Adrenal gland (tissue), 5 donors: Measurements from ENCODE around the gene HMOX2.

ENCODE experiments used
- CTCF ChIP-seq, 6 experiments: fragments of 450-650 bp in 4 of 6; fragments of 200-600 bp in 2 of 6; sonication (generic) in 1 of 6; IDR thresholded peaks; 1 replicate in 5 of 6; 2 replicates in 1 of 6; pipeline versions ENCODE4 v1.5.1 to v1.8.0; 2016 to 2021; ENCODE audit warnings: antibody characterized with exemption in 6 of 6, mild to moderate bottlenecking in 2 of 6, moderate library complexity in 1 of 6
- POLR2A ChIP-seq, 2 donors: fragments of 450-650 bp; IDR thresholded peaks; one replicate each; pipeline ENCODE4 v1.6.1; 2017; ENCODE audit warnings: antibody characterized with exemption in 2 of 2, mild to moderate bottlenecking in 2 of 2, moderate library complexity in 1 of 2
- donor health status: DM: no; HTN: no; CAD: no.

GRCh38 chr16:4494746-4495490, 18.7 kb downstream of the HMOX2 start:
- TF ChIP-seq CTCF (IDR thresholded peaks at IDR 0.05) (no peak), POLR2A (IDR thresholded peaks at IDR 0.05) (no peak)
